SU-DHL-6 (cell line): ENCODE data around the gene SPIRE2.
"Not testable (repeated sequence)": the region's sequence is repeated elsewhere in the genome, so short reads cannot be mapped to it uniquely, and the experiment has no call there.

Experiments
- EZH2phosphoT487 ChIP-seq: fragments of 200-600 bp; sonication (generic), shearing (Covaris generic); conservative IDR thresholded peaks from 2 replicates; pipeline ENCODE4 v1.6.1; 2018; ENCODE audit warnings: mild to moderate bottlenecking, antibody characterized with exemption, low read length, moderate library complexity, mixed read lengths
- TF ChIP-seq, protein P1 (sequence below): fragments of 200-600 bp; sonication (generic); IDR thresholded peaks from one replicate; pipeline ENCODE4 v1.5.1; 2017; ENCODE audit warnings: antibody characterized with exemption, mild to moderate bottlenecking, low read length, moderate library complexity; ENCODE audit not compliant: insufficient read depth, poor library complexity, severe bottlenecking

DNA sequence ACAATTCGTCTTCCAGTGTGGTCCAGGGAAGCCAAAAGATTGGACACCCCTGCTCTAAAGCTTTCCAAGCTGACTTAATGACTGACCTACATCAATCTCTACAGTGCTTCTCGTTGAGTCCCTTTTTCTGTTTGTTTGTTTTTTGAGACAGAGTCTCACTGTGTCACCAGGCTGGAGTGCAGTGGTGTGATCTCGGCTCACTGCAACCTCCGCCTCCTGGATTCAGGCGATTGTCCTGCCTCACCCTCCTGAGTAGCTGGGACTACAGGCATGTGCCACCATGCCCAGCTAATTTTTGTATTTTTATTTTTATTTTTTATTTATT lies 4.5 kb upstream of the SPIRE2 start:
- TF ChIP-seq EZH2phosphoT487: not testable (repeated sequence)
- TF ChIP-seq, protein P1, sequence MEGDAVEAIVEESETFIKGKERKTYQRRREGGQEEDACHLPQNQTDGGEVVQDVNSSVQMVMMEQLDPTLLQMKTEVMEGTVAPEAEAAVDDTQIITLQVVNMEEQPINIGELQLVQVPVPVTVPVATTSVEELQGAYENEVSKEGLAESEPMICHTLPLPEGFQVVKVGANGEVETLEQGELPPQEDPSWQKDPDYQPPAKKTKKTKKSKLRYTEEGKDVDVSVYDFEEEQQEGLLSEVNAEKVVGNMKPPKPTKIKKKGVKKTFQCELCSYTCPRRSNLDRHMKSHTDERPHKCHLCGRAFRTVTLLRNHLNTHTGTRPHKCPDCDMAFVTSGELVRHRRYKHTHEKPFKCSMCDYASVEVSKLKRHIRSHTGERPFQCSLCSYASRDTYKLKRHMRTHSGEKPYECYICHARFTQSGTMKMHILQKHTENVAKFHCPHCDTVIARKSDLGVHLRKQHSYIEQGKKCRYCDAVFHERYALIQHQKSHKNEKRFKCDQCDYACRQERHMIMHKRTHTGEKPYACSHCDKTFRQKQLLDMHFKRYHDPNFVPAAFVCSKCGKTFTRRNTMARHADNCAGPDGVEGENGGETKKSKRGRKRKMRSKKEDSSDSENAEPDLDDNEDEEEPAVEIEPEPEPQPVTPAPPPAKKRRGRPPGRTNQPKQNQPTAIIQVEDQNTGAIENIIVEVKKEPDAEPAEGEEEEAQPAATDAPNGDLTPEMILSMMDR: not testable (repeated sequence)
